IPS DF 6.9 (cell line): ENCODE data around the gene MCM9.

ENCODE experiments used
- DNase-seq: peaks from one replicate; pipeline ENCODE4 v3.0.0-alpha.2; 2013; ENCODE audit warnings: low read depth, low spot score
- H3K27ac ChIP-seq: one replicate; pipeline ENCODE4 v1.5.1; 2013; ENCODE audit warnings: low read length, control low read depth
- H3K27me3 ChIP-seq: 2 replicates; pipeline ENCODE4 v1.6.1; 2013; ENCODE audit warnings: mild to moderate bottlenecking, low read length; ENCODE audit not compliant: control insufficient read depth, insufficient read depth
- H3K36me3 ChIP-seq: 2 replicates; pipeline ENCODE4 v1.6.1; 2013; ENCODE audit warnings: low read length; ENCODE audit not compliant: control insufficient read depth, insufficient read depth
- H3K4me1 ChIP-seq: 2 replicates; pipeline ENCODE4 v1.6.1; 2013; ENCODE audit warnings: low read length; ENCODE audit not compliant: control insufficient read depth, insufficient read depth
- H3K4me3 ChIP-seq: 2 replicates; pipeline ENCODE4 v1.5.1; 2013; ENCODE audit warnings: mild to moderate bottlenecking, low read length
- H3K9me3 ChIP-seq: 2 replicates; pipeline ENCODE4 v1.6.1; 2013; ENCODE audit warnings: low read length, inconsistent platforms; ENCODE audit not compliant: control insufficient read depth, insufficient read depth
- WGBS: extraction: QIAGEN DNeasy Blood & Tissue Kit; methylation state at CpG from one replicate; pipeline ENCODE4 v1.1.7; 2013; ENCODE audit warnings: mixed read lengths, missing lambda C conversion rate; ENCODE audit not compliant: insufficient read length, insufficient coverage; 5-methylcytosine and 5-hydroxymethylcytosine counted together

The MCM9 gene

GRCh38 chr6:118844915-118845314 is 90.0 kb downstream of the MCM9 start:
- WGBS: no CpG with 5 or more reads among the region's 3 CpGs
- H3K9me3 ChIP-seq: no peaks in the 10 kb centered on the region
- H3K4me3 ChIP-seq: no peak overlapping the region
- no peak overlapping the region for H3K27ac ChIP-seq
- H3K4me1 ChIP-seq: no peaks in the 10 kb centered on the region
- no peaks in the 10 kb centered on the region for H3K27me3 ChIP-seq
- DNase-seq: no peak
- H3K36me3 ChIP-seq: no peaks in the 10 kb centered on the region

DNA sequence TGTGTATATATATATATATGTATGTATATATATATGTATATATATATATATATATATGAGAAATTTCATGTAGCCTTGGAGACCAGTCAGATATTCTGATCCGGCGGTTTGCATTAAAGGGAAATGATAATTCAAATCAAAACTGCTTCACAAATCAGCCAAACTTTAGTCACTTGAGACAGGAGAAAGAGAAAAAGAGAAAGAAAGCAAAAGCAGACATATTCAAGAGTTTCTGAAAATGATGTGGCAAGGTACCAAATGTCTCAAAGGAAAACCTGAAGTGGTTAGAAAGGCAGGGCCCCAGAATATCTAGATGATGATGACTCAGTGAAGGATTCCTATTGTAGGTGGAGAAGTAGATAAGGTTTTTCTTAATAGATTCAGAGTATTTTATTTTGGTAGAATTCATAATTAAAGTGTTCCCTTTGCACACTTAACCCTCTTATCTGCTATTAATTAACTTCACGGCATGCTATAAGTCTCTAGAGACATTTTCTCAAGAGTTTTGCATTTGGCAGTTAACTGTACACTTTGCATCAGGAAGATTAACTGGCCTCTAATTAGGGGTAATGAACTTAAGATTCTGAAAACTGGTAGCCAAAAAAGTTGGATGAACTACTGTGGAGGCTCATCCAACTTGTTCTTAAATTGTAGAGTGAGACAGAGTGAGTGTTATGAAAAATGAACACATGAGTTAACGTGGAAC is 91.1 kb downstream of the MCM9 start:
- H3K4me3 ChIP-seq: no peak overlapping the region
- H3K27ac ChIP-seq: no peak overlapping the region
- H3K4me1 ChIP-seq: no peaks in the 10 kb centered on the region
- no peaks in the 10 kb centered on the region for H3K36me3 ChIP-seq
- DNase-seq: no peak
- no peaks in the 10 kb centered on the region for H3K9me3 ChIP-seq
- H3K27me3 ChIP-seq: no peaks in the 10 kb centered on the region
- WGBS: no CpG with 5 or more reads among the region's 4 CpGs

- WGBS: no CpG with 5 or more reads among the region's 2 CpGs
- Histone ChIP-seq H3K4me1 (no peaks in the 10 kb centered on the region), H3K36me3 (no peaks in the 10 kb centered on the region), H3K9me3 (no peaks in the 10 kb centered on the region), H3K4me3 (no peak overlapping the region), H3K27me3 (no peaks in the 10 kb centered on the region), H3K27ac (no peak overlapping the region)
- DNase-seq: no peak
Observed at GRCh38 chr6:118830691-118831090, 104.3 kb downstream of the MCM9 start.

DNA sequence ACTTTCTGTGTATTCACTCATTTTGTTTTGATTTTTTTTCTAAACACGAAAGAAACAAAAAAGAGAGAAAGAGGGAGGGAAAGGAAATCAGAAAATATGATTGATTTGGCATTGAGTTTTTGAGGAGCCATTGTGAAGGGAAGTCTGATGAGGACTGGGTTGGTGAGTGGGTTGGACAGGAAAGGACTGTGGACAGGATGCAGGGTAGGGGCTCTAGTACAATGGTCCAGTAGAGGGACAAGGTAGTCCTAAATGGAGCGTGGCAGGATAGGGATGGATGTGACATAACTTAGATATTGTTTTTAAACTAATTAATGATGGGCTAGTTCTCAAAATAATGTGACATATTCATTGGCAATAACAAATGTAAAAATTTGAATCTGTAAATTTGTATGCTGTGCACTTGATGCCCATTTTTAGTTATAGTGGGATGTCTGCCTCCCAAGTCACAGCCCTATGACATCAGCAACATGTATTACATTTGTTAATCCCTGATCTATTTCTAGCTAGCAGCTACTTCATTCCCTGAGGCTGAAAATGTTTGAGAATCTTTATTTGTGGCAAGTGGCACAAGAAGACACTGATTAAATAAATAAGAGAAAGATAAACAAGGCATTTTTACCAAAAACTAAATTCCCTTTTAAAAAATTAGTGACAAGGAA is 105.0 kb downstream of the MCM9 start:
- no peak for DNase-seq
- Histone ChIP-seq H3K4me3 (no peak overlapping the region), H3K4me1 (no peaks in the 10 kb centered on the region), H3K27me3 (no peaks in the 10 kb centered on the region), H3K27ac (no peak overlapping the region), H3K36me3 (no peaks in the 10 kb centered on the region), H3K9me3 (no peaks in the 10 kb centered on the region)
- WGBS: no CpG with 5 or more reads among the region's 2 CpGs

DNA sequence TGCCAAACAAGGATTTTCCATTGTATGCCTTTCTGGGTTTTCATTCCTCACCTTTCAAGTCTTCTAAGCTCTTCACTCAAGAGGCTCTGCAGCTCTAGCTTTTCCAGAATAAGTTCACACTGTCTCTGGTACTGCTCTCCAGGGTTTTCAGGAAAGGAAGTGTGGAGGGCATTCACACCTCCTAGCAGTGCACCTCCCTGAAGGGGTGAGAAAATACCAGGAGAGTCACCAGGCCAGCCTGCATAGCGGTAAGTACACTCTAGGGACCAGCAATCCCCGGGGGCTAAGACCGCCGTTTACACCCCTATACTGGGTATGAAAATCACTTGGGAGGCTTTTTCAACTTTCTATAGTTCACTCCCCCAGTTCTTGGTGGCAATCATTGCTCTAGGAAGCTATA is 108.9 kb downstream of the MCM9 start:
- no peaks in the 10 kb centered on the region for H3K27me3 ChIP-seq
- H3K36me3 ChIP-seq: no peaks in the 10 kb centered on the region
- DNase-seq: no peak
- no CpG with 5 or more reads among the region's 4 CpGs for WGBS
- no peaks in the 10 kb centered on the region for H3K9me3 ChIP-seq
- no peaks in the 10 kb centered on the region for H3K4me1 ChIP-seq
- H3K27ac ChIP-seq: no peak overlapping the region
- H3K4me3 ChIP-seq: no peak overlapping the region

DNA sequence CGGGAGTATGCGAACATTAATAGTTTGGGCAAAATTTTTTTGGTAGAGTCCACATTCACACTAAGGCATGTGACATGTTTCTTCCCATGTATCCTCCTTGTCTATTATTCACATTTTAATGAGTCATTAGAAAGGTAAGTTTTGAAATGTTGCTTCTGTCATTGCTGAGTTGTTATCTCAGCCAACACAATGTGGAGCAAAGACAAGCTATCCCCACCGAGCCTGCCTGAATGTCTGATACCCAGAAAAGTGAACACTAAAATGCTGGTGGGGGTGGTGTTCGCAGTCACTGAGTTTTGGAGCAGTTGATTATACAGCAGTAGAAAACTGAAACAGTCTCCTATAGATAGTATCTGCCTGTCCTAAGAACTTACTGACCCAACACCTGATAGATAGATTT is 109.3 kb downstream of the MCM9 start:
- no CpG with 5 or more reads among the region's 4 CpGs for WGBS
- no peaks in the 10 kb centered on the region for H3K4me1 ChIP-seq
- no peaks in the 10 kb centered on the region for H3K9me3 ChIP-seq
- DNase-seq: no peak
- no peaks in the 10 kb centered on the region for H3K27me3 ChIP-seq
- no peak overlapping the region for H3K4me3 ChIP-seq
- H3K27ac ChIP-seq: no peak overlapping the region
- H3K36me3 ChIP-seq: no peaks in the 10 kb centered on the region

- H3K27ac ChIP-seq: no peak overlapping the region
- H3K36me3 ChIP-seq: no peaks in the 10 kb centered on the region
- DNase-seq: no peak
- no CpG with 5 or more reads among the region's 2 CpGs for WGBS
- no peak overlapping the region for H3K4me3 ChIP-seq
- H3K4me1 ChIP-seq: peaks cover under 1% of the 10 kb centered on the region; the same call in 1 of the 2 replicates
- no peaks in the 10 kb centered on the region; the same call in 1 of the 2 replicates for H3K9me3 ChIP-seq
- no peaks in the 10 kb centered on the region for H3K27me3 ChIP-seq
Observed at GRCh38 chr6:118815495-118815894, 119.5 kb downstream of the MCM9 start.

GRCh38 chr6:118813775-118814174 is 121.2 kb downstream of the MCM9 start:
- Histone ChIP-seq H3K4me1 (peaks cover 2% of the 10 kb centered on the region; the same call in 1 of the 2 replicates), H3K9me3 (no peaks in the 10 kb centered on the region; the same call in 1 of the 2 replicates), H3K4me3 (no peak overlapping the region), H3K36me3 (no peaks in the 10 kb centered on the region), H3K27me3 (no peaks in the 10 kb centered on the region), H3K27ac (no peak overlapping the region)
- no peak for DNase-seq
- WGBS: no CpG with 5 or more reads among the region's 2 CpGs

- no peaks in the 10 kb centered on the region for H3K36me3 ChIP-seq
- no CpG with 5 or more reads among the region's 1 CpG for WGBS
- H3K27me3 ChIP-seq: no peaks in the 10 kb centered on the region
- peaks cover 2% of the 10 kb centered on the region; the same call in 1 of the 2 replicates for H3K4me1 ChIP-seq
- DNase-seq: no peak
- H3K27ac ChIP-seq: no peak overlapping the region
- no peak overlapping the region for H3K4me3 ChIP-seq
- no peaks in the 10 kb centered on the region; the same call in 1 of the 2 replicates for H3K9me3 ChIP-seq
Observed at GRCh38 chr6:118812970-118813369, 122.0 kb downstream of the MCM9 start.

DNA sequence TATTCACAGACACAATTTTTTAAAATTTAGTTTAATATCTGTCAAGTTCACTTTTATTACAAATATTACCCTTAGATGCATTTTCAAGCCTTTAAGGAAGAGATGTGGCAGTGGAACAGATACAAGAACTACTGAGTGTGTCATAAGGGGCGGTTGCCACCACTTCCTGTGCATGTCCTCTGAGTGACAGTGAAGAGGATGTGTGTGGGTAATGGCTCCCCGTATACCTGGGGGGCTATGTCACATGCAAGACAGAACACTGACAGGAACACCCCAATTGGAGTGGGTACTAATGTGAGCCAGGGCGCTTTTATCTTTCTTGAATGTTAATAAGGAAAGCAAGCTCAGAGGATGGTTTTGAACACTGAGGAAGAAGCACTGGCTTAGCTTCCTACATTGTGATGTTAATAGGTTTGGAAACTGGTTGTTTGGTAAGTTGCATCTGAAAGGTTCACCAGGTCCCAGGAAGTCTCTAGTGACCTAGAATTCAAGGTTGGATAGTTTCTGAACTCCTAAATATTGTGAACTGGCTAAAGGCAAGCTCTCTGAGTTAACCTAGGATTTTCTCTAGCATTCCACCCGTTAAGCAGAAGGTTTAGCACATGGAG is 124.4 kb downstream of the MCM9 start:
- no CpG with 5 or more reads among the region's 4 CpGs for WGBS
- Histone ChIP-seq H3K27ac (no peak overlapping the region), H3K27me3 (no peaks in the 10 kb centered on the region), H3K4me1 (peaks cover 2% of the 10 kb centered on the region; the same call in 1 of the 2 replicates), H3K36me3 (no peaks in the 10 kb centered on the region), H3K4me3 (no peak overlapping the region), H3K9me3 (no peaks in the 10 kb centered on the region)
- no peak for DNase-seq
